ENCODE data around the gene MGAT4B.

- TF ChIP-seq CTCF (IDR thresholded peaks at IDR 0.05; ENCODE audit: poor library complexity) (no peak), EZH2 (IDR thresholded peaks at IDR 0.05; ENCODE audit: borderline replicate concordance) (no peak), EZH2phosphoT487 (IDR thresholded peaks at IDR 0.05; ENCODE audit: low read depth, severe bottlenecking, unreplicated experiment) (no peak)
These were observed 23.2 kb upstream of the MGAT4B start for GRCh38 chr5:179829732-179830435.

All from hepatocyte (in vitro differentiated cells).